Smooth muscle cell (in vitro differentiated cells): Measurements from ENCODE around the gene NAA10. TPM values are rescaled to one million over a fixed set of nuclear protein-coding genes. Genes with fewer than 3 reads are reported as not detected.

ENCODE experiments used
- DNase-seq: peaks from one replicate; lab custom pipeline; 2025; ENCODE audit not compliant: unreplicated experiment; lab: John Stamatoyannopoulos, UW
- H2AFZ ChIP-seq: fragments of 200-600 bp; sonication (generic); 2 replicates; pipeline ENCODE4 v1.6.0; 2016; ENCODE audit warnings: antibody characterized with exemption, low read depth, mild to moderate bottlenecking
- H3F3A ChIP-seq: fragments of 200-600 bp; sonication (generic); 2 replicates; pipeline ENCODE4 v1.6.0; 2017; ENCODE audit warnings: antibody characterized with exemption, low read depth
- H3K27ac ChIP-seq: fragments of 200-600 bp; sonication (generic); 2 replicates; pipeline ENCODE4 v1.5.1; 2016; ENCODE audit warnings: low read depth, mild to moderate bottlenecking
- H3K27me3 ChIP-seq: fragments of 200-600 bp; sonication (generic); 2 replicates; pipeline ENCODE4 v1.6.1; 2016; ENCODE audit warnings: low read depth, mild to moderate bottlenecking
- H3K36me3 ChIP-seq: fragments of 200-600 bp; sonication (generic); 2 replicates; pipeline ENCODE4 v1.5.1; 2016; ENCODE audit warnings: low read depth
- H3K4me1 ChIP-seq: fragments of 200-600 bp; sonication (generic); 2 replicates; pipeline ENCODE4 v1.5.1; 2016; ENCODE audit warnings: low read depth
- H3K4me2 ChIP-seq: fragments of 200-600 bp; sonication (generic); 2 replicates; pipeline ENCODE4 v1.6.0; 2016; ENCODE audit warnings: mild to moderate bottlenecking
- H3K4me3 ChIP-seq: fragments of 200-600 bp; sonication (generic); 2 replicates; pipeline ENCODE4 v1.5.1; 2016; ENCODE audit warnings: mild to moderate bottlenecking
- H3K79me2 ChIP-seq: fragments of 200-600 bp; sonication (generic); 2 replicates; pipeline ENCODE4 v1.6.0; 2016; ENCODE audit warnings: low read depth, mild to moderate bottlenecking
- H3K9ac ChIP-seq: fragments of 200-600 bp; sonication (generic); 2 replicates; pipeline ENCODE4 v1.6.0; 2016; ENCODE audit warnings: low read depth
- H3K9me3 ChIP-seq: fragments of 200-600 bp; sonication (generic); replicated peaks from 2 replicates; pipeline ENCODE4 v1.5.1; 2016; ENCODE audit warnings: low read depth
- H4K20me1 ChIP-seq: fragments of 200-600 bp; sonication (generic); 2 replicates; pipeline ENCODE4 v1.6.0; 2016; ENCODE audit warnings: low read depth
- WGBS: methylation state at CpG from one replicate; pipeline ENCODE4 v1.1.7; 2016; ENCODE audit warnings: low lambda C conversion rate; 5-methylcytosine and 5-hydroxymethylcytosine counted together
- polyA plus RNA-seq: library from polyadenylated mRNA; unstranded; fragments of >200 nt; fragmentation: Nextera tagmentation; extraction: Ambion mirVana; gene quantifications from 2 replicates; pipeline ENCODE4 v1.2.1, GENCODE V29; 2016
- total RNA-seq: library from RNA; depleted of rRNA; stranded (reverse); fragments of >200 nt; gene quantifications from 2 replicates; pipeline ENCODE4 v1.2.3, GENCODE V29; 2014
- TF ChIP-seq, protein P1 (sequence below): fragments of 200-600 bp; sonication (generic); IDR thresholded peaks from 2 replicates; pipeline ENCODE4 v1.5.1; 2017; ENCODE audit warnings: borderline replicate concordance, mild to moderate bottlenecking, antibody characterized with exemption; ENCODE audit not compliant: insufficient read depth, poor library complexity, severe bottlenecking

The NAA10 gene
- total and polyA plus RNA-seq, 2 experiments from 2014 or later: 81.2 to 124 TPM

DNA sequence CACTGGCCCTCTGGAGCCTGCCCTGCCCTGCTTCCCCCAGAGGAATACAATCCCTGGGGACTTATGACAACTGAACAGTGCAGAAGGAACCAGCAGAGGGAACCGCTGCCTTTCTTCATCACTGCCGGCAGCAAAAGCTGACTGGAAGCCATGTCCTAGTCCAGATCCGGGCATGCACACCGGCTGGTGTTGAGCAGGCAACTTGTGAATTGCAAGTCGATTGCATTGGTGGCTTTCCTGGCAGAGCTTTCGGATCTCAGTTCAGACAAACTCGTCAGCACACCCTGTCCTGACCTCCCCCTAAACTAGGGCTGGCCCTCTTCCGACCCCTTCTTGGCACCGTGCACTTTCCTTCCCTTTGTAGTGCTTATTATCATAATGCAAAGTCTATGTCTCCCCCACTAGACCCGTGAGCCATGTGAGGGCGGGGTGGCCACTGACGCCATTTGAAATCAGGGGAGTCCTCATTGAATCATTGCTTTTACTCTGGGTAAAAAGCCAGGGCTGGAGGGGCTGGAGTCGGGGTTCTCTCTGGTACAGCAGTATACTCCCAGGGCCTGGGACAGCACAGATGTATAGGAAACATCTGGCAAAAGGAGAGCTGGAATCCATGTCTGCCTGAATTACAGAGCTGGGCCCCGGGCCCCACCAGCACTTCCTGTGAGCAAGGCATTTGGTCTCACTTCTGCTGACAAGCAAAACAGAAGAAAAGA, 10.5 kb downstream of the NAA10 start:
- 63% methylated on average over 14 of the region's 14 CpGs for WGBS
- Histone ChIP-seq H3K9ac (no peak overlapping the region), H3K4me2 (no peak overlapping the region), H3K27ac (no peak overlapping the region), H4K20me1 (no peaks in the 10 kb centered on the region), H3K27me3 (no peaks in the 10 kb centered on the region), H3K79me2 (no peaks in the 10 kb centered on the region), H3K4me3 (no peak overlapping the region), H3K9me3 (no peaks in the 10 kb centered on the region), H3K4me1 (no peaks in the 10 kb centered on the region), H3K36me3 (no peaks in the 10 kb centered on the region), H2AFZ (no peak overlapping the region), H3F3A (no peaks in the 10 kb centered on the region)
- DNase-seq: no peak
- TF ChIP-seq, protein P1, sequence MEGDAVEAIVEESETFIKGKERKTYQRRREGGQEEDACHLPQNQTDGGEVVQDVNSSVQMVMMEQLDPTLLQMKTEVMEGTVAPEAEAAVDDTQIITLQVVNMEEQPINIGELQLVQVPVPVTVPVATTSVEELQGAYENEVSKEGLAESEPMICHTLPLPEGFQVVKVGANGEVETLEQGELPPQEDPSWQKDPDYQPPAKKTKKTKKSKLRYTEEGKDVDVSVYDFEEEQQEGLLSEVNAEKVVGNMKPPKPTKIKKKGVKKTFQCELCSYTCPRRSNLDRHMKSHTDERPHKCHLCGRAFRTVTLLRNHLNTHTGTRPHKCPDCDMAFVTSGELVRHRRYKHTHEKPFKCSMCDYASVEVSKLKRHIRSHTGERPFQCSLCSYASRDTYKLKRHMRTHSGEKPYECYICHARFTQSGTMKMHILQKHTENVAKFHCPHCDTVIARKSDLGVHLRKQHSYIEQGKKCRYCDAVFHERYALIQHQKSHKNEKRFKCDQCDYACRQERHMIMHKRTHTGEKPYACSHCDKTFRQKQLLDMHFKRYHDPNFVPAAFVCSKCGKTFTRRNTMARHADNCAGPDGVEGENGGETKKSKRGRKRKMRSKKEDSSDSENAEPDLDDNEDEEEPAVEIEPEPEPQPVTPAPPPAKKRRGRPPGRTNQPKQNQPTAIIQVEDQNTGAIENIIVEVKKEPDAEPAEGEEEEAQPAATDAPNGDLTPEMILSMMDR: no peak

DNA sequence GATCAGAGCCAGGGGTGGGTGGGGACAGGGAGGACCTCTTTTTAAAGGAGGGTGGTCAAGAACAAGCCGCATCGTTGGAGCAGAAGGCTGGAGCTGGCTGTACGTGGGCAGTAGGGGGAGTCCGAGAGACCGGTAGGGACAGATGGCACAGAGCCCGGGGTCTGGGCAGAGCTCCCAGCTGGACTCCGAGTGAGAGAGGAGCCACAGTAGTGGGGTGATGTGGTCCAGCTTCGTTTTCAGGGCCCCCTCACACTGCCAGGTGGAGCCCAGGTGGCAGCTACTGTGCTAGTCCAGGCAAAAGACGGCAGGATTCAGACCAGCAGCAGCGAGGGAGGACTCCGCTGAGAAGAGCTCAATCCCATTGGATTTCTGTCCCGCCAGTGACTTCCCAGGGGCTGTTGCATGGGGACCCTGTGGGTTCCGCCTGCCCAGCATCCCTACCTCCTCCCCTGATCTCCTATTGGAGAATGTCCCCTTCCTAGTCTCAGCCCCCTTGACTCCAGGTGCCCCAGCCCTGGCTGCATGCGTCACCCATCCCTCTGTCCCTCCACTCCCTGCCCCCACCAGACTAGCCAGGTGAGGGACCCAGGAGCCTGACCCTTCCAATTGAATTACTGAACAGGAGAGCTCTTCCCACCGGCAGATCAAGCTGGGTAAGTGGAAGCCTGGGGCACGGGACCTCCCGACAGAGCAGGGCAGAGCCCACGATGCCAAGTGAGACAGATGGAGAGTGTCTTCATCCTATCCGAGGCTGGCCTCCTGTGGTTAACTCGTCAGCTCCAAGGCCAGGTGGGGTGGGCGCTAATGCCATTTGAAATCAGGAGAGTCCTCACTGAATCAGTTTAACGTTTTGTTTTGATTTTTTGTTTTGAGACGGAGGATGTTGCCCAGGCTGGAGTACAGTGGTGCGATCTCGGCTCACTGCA, 11.6 kb downstream of the NAA10 start:
- no peak overlapping the region for H3K4me3 ChIP-seq
- TF ChIP-seq, protein P1: peak; percentile 2

DNA sequence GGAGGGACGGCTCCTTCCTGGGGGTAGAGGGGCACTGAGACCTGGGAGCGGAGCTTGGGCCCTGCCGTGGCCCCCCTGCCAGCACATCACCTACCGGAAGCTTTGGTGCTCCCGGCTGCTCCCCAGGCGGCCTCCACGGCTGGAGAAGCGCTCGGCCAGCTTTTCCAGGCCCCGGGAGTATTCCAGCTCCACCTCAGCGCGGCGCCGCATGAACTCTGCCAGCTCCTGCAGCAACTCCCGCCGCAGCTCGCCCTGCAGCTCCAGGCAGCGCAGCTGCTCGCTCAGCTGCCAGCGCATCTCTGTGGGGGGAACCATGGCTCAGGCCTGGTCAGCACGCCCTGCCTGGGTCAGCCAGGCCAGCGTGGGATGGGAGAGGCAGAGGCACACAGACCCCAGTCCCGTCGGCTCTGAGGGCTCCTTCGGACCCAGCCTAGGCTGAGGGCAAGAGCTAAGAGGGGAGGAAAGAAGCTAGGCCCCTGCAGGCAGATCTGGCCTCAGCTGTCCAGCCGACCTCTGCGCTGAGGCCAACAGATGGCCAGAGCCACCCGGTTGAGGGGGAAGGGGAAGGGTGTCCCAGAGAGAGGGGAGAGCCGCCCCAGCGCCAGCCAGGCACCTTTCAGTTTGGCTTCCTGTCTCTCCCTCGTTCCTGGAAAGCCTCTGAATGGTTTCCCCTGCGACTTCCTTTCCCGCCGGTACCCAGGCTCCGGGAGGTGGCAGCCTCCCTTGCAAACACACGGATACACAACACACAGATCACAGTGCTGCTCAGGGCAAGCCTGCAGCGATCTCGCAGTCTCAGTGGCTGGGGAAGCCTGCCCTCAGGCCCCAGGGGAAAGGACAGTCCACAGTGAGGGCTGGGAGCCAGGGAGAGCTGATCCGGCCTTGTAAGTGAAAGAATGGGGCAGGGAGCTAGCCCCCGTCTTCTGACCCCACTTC, 13.1 kb downstream of the NAA10 start:
- DNase-seq: no peak
- no peak overlapping the region for H3K4me2 ChIP-seq
- no peak overlapping the region for H2AFZ ChIP-seq
- H3K36me3 ChIP-seq: no peaks in the 10 kb centered on the region
- H4K20me1 ChIP-seq: no peaks in the 10 kb centered on the region
- no peaks in the 10 kb centered on the region for H3K79me2 ChIP-seq
- H3K9ac ChIP-seq: no peak overlapping the region
- no peak overlapping the region for H3K4me3 ChIP-seq
- no peak overlapping the region for H3K27ac ChIP-seq
- 87% methylated on average over 40 of the region's 40 CpGs for WGBS
- H3K27me3 ChIP-seq: no peaks in the 10 kb centered on the region
- H3K4me1 ChIP-seq: no peaks in the 10 kb centered on the region
- H3F3A ChIP-seq: no peaks in the 10 kb centered on the region
- H3K9me3 ChIP-seq: no peaks in the 10 kb centered on the region
- TF ChIP-seq, protein P1: no peak

More for the DNA sequence above, 11.6 kb downstream of the NAA10 start:
- WGBS: 81% methylated on average over 25 of the region's 25 CpGs
- Histone ChIP-seq H3K4me2 (no peak overlapping the region), H4K20me1 (no peaks in the 10 kb centered on the region), H3K27me3 (no peaks in the 10 kb centered on the region), H3K9ac (no peak overlapping the region), H3F3A (no peaks in the 10 kb centered on the region), H3K27ac (no peak overlapping the region), H3K4me1 (no peaks in the 10 kb centered on the region), H3K79me2 (no peaks in the 10 kb centered on the region), H2AFZ (no peak overlapping the region), H3K9me3 (no peaks in the 10 kb centered on the region), H3K36me3 (no peaks in the 10 kb centered on the region)
- no peak for DNase-seq
